ENCODE results near the gene NDUFA7.
A peak's percentile ranks its signal among the peaks of the same experiment; 100 is the strongest.
"Not testable (repeated sequence)": the region's sequence is repeated elsewhere in the genome, so short reads cannot be mapped to it uniquely, and the experiment has no call there.

Gene NDUFA7

DNA sequence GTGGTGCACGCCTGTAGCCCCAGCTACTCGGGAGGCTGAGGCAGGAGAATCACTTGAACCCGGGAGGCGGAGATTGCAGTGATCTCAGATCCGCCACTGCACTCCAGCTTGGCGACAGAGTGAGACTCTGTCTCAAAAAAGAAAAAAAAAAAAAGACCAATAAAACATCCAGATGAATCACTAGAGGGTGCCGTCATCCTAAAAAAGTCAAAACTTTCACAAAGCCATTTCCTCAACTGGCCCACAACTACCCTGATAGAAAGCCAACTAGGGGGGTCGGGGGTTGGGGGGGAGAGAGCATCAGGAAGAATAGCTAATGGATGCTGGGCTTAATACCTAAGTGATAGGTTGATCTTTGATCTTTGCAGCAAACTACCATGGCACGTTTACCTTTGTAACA is 2.3 kb downstream of the NDUFA7 start:
- DNase-seq = not testable (repeated sequence)

GRCh38 chr19:8316351-8317125 is 4.6 kb downstream of the NDUFA7 start:
- no peak for DNase-seq

DNA sequence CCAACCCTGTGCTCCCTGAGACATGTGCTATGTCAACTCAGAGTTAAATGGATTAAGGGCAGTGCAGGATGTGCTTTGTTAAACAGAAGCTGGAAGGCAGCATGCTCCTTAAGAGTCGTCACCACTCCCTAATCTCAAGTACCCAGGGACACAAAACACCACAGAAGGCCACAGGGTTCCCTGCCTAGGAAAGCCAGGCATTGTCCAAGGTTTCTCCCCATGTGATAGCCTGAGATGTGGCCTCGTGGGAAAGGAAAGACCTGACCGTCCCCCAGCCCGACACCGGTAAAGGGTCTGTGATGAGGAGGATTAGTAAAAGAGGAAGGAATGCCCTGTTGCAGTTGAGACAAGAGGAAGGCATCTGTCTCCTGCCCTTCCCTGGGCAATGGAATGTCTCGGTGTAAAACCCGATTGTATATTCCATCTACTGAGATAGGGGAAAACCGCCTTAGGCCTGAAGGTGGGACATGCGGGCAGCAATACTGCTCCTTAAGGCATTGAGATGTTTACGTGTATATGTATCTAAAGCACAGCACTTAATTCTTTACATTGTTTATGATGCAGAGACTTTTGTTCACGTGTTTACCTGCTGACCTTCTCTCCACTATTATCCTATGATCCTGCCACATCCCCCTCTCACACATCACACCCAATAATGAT is 6.1 kb downstream of the NDUFA7 start:
- not testable (repeated sequence) for DNase-seq

DNA sequence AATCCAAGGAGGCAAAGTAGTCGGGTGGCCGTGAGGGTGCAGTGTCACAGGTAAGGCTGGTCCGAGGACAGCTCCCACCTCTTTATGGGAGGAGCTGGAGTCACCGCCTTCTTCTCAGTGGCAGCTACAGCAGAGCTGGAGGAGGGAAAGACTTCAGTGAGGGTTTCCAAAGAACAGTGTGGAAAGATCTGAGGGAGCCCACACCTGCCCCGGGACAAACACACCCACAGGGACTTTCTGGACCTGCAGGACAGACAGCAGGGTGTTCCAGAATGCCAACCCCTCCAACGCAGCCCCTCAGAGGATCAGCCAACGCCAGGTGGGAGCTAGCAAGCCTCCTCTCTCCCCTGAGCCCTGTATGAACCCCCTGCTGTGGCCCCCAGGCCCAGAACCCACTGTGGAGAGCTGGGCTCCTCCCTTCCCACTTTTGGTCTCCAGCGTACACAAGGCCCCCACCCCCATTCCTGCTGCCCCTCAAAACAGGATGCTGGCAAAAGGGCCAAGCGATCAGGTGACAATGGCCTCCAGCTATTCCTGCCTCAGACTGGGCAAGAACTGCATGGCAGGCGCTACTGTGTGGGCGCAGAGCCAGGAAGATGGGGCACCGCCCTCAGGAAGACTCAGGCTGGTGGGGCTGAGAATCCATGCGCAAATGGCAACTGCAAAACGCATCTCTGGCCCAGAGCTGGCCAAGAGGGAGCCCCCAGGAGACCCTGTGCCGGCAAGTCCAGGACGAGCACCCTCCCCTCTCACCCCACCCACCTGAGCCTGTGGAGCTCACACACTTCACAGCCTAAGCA is 9.5 kb downstream of the NDUFA7 start:
- DNase-seq = no peak

- no peak for DNase-seq
Measured at GRCh38 chr19:8310342-8311055, 10.7 kb downstream of the NDUFA7 start.

DNA sequence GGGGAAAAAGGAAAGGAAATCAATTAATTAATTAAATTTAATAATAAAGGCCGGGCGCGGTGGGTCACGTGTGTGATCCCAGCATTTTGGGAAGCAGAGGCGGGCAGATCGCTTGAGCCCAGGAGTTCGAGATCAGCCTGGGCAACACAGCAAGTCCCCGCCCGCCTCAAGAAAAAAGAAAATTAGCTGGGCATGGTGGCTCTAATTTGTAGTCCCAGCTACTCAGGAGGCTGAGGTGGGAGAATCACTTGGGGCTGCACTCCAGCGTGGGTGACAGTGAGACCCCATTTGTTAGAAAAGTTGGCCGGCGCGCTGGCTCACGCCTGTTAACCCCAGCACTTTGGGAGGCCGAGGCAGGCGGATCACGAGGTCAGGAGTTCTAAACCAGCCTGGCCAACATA is 12.3 kb downstream of the NDUFA7 start:
- DNase-seq = no peak

DNA sequence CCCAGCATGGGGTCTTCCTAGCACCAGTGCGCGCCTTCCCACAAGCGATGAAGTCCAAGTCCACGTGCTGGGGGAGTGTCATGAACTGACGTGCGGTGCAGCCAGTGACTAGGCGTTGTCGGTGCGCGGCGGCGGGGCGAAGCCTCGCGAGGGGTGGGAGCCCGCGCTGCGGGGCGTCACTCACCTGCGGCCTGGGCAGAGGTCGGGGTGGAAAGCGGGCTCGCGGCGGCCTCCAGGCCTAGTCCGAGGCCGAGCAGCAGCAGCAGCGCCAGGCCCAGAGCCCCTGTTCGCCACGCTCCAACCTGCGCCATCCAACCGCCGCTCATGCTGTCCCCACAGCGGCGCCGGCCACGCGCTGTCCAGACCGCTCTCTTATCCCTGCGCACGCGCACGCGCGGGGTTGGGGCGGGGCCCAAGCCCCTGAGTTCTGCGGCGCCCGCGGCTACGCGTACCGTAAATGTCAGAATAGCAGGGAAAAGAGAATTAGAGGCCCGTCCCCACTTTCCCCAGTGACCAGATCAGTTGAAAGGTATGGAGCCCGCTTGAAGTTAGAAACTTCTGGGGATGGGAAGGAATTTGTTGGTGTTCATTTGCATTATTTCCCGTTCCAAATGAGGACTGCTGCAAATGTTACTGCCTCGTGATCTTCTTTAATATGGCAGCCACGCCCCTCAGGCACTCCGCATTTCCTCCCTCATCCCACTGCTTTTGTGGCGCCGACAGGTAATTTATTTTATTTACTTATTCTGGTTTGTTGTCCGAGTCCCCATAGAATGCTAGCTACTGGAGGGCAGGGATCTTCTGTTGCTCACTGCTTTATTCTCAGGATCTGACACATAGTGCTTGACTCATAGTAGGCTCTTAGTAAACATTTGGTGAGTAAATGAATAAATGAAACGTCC is 13.0 kb downstream of the NDUFA7 start, which contains the start of gene CD320:
Gene CD320, minus strand, starts transcription at position 394 of the 902 bp plus-strand sequence. Its CDS starts 68 bp downstream, at position 326.
- DNase-seq = peak; percentile 88

- DNase-seq = no peak
Measured at GRCh38 chr19:8307400-8307964, 13.7 kb downstream of the NDUFA7 start.

DNA sequence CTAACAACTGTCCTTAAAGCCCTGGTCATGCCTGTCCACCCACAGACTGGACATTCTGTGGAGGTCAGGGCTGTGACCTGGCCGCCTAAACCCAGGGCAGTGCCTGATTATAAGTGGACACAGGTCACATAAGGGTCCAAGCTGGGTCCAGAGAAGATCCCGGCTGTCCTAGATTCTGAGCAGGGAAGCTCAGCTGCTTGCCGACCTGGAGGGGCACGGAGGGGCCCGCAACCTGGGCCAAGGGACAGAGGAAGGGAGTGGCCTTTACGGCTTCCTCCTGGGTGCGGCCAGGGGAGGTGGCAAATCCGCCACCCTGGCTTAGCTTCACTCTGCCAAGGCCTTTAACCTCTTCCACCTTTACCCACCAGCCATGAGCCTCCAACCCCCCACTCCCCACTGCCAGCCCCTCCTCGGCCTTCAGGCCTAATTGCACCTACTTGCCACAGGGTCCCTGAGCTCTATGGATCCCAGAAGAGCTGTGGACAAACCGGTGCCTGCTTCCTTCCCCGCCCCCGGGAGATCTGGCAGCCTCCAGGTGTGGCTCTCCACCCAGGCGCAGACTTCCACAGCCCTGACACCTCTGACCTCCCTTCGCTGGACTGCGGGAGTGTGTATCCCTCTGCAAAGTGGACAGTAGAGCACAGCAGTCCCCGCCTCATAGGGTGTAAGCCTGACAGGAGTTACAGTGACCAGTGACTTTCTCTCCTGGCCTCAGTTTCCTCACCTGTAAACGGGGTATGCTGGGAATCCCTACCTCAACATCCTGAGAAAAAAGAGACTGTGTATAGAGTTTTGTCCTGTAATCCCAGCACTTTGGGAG is 14.7 kb downstream of the NDUFA7 start:
- DNase-seq = no peak

- DNase-seq = no peak
Measured at GRCh38 chr19:8305798-8306197, 15.4 kb downstream of the NDUFA7 start.

- no peak for DNase-seq
Measured at GRCh38 chr19:8304841-8305621, 16.1 kb downstream of the NDUFA7 start.

DNA sequence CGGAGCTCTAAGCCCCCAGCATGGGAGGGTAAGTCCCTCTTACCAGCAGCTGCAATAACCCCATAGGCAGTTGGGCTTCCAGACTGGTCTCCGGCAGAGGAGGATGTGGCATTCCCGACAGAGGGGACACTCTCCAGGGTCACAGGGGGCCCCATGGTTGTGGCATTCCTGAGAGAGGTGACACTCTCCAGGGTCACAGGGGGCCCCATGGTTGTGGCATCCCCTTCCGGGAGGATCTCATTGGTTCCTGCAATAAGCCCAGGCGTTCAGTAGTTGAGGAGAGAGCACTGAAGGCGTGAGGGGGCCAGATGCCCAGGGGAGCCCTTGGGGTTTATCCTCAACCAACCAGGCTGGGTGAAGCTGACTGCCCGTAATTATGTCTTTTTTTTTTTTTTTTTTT is 18.4 kb downstream of the NDUFA7 start:
- DNase-seq = no peak

DNA sequence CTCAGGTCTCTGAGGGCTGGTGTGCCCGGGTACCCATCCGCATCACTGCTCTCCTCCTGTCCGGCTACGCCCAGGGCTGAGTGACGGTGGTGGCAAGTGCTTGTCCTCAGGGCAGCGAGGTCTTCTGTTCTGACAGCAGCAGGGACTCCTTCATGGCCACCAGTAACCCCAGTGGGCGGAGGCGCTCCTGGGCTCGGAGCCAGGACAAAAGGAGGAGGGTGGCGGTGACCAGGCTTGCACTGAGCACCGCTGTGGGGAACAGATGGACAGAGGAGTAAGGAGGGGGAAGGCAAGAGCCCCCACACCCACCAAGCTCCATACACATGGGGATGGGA is 18.9 kb downstream of the NDUFA7 start:
- DNase-seq = no peak

DNA sequence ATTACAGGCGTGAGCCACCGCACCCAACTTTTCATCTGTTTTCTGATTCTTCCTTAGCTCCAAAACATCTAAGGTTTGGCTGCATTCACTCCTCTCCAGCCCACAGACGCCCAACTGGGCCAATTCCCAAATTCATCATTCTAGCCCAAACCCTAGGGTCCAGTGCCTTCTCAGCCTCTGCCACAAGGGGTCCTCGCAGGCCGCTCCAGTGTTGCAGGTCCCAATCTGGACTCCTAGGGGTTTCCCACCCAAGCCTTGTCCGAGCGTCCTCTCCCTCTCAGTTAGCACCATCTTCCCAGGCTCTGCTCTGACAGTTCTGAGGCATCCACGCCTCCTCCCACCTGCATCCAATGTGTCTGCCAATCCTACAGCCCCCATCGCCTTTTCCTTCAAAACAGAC is 29.8 kb downstream of the NDUFA7 start:
- not testable (repeated sequence) for DNase-seq

- not testable (repeated sequence) for DNase-seq
Measured at GRCh38 chr19:8276508-8276907, 44.7 kb downstream of the NDUFA7 start.

GRCh38 chr19:8269724-8270123 is 51.5 kb downstream of the NDUFA7 start:
- no peak for DNase-seq

DNA sequence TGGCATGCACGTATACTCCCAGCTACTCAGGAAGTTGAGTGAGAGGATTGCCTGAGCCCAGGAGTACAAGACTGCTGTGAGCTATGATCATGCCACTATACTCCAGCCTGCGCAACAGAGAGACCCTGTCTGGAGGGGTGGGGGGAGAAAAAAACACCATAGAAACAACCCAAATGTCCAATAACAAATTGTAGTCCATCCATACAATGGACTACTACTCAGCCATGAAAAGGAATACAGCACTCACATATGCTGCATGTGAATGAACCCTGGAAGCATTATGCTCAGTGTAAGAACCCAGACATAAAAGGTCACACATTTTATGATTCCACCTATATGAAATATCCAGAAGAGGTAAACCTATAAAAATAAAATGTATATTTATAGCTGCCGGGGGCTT is 55.3 kb downstream of the NDUFA7 start:
- no peak for DNase-seq

DNA sequence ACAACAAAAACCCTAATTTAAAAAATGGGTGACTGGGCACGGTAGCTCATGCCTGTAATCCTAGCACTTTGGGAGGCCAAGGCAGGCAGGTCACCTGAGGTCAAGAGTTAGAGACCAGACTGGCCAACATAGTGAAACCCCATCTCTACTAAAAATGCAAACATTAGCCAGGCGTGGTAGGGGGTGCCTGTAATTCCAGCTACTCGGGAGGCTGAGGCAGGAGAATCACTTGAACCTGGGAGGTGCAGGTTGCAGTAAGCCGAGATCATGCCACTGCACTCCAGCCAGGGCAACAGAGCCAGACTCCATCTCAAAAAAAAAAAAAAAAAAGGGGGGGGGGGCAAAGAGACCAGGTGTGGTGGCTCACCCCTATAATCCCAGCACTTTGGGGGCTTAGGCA is 56.9 kb downstream of the NDUFA7 start:
- not testable (repeated sequence) for DNase-seq

- DNase-seq = no peak
Measured at GRCh38 chr19:8262431-8262830, 58.7 kb downstream of the NDUFA7 start.

DNA sequence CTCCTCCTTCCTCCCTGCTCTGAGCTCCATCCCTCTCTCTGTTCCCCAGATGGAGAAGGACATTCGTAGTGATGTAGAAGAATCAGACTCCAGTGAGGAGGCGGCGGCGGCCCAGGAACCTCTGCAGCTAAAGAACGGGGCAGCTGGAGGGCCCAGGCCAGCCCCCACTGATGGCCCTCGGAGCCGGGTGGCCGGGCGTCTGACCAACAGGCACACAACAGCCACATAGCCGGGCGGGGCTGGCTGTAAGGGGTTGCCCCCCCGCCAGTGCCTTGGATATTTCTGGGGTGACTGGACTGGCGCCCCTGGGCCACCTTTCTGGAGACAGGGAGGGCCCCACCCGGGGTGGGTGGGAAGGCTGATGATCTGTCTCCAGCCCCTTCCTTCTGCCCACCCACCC is 59.3 kb downstream of the NDUFA7 start:
- no peak for DNase-seq
